Lower leg skin (tissue), 3 donors: ENCODE data around the gene ELK1.

Experiments used
- POLR2A ChIP-seq, 2 donors: fragments of 450-650 bp; IDR thresholded peaks; one replicate each; pipeline ENCODE4 v1.6.1; 2016 to 2017; ENCODE audit warnings: antibody characterized with exemption in 2 of 2, mild to moderate bottlenecking in 1 of 2, moderate library complexity in 1 of 2
- TF ChIP-seq, protein P1 (sequence below), 3 donors: fragments of 450-650 bp; IDR thresholded peaks; one replicate each; pipeline ENCODE4 v1.5.1; 2016; ENCODE audit warnings: antibody characterized with exemption in 3 of 3, mild to moderate bottlenecking in 3 of 3, moderate library complexity in 2 of 3

DNA sequence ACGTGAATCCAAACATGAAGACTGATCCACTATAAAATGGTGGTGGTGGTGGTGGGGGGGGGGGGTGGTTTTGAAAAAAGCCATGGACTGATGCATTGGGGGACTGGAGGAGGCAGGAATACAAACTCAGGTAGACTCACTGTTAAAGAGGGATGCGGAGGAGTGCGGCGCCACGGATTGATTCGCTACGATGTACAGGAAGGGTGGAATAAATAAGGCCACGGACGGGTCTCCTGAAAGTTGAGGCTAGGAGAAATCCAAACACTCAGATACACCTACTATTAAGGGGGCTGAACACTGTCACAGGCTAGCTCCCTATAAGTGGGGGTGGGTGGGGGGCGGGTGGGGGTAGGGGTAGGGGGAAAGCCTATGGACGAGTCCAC, 591 bp downstream of the ELK1 start:
- TF ChIP-seq, protein P1, sequence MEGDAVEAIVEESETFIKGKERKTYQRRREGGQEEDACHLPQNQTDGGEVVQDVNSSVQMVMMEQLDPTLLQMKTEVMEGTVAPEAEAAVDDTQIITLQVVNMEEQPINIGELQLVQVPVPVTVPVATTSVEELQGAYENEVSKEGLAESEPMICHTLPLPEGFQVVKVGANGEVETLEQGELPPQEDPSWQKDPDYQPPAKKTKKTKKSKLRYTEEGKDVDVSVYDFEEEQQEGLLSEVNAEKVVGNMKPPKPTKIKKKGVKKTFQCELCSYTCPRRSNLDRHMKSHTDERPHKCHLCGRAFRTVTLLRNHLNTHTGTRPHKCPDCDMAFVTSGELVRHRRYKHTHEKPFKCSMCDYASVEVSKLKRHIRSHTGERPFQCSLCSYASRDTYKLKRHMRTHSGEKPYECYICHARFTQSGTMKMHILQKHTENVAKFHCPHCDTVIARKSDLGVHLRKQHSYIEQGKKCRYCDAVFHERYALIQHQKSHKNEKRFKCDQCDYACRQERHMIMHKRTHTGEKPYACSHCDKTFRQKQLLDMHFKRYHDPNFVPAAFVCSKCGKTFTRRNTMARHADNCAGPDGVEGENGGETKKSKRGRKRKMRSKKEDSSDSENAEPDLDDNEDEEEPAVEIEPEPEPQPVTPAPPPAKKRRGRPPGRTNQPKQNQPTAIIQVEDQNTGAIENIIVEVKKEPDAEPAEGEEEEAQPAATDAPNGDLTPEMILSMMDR (IDR thresholded peaks at IDR 0.05): no peak
- TF ChIP-seq POLR2A (IDR thresholded peaks at IDR 0.05): no peak
